Muscle layer of colon (tissue), 2 donors: ENCODE measurements around the gene CLPSL1.

Source experiments
- H3K27ac ChIP-seq: one replicate; pipeline ENCODE4 v1.7.0; 2013; ENCODE audit warnings: low read depth, mild to moderate bottlenecking, low read length, moderate library complexity
- H3K27me3 ChIP-seq, 2 donors: one replicate each; pipeline ENCODE4 v1.7.0; 2013; ENCODE audit warnings: low read length in 2 of 2, mild to moderate bottlenecking in 2 of 2; ENCODE audit not compliant: insufficient read depth in 2 of 2, control insufficient read depth in 1 of 2
- H3K36me3 ChIP-seq: one replicate; pipeline ENCODE4 v1.7.0; 2013; ENCODE audit warnings: mild to moderate bottlenecking, low read length; ENCODE audit not compliant: insufficient read depth
- H3K4me1 ChIP-seq: one replicate; pipeline ENCODE4 v1.7.0; 2013; ENCODE audit warnings: mild to moderate bottlenecking, low read length; ENCODE audit not compliant: insufficient read depth
- H3K4me3 ChIP-seq, 2 donors: one replicate each; pipeline ENCODE4 v1.7.0; 2013; ENCODE audit warnings: low read length in 2 of 2, low read depth in 1 of 2, mild to moderate bottlenecking in 1 of 2, moderate library complexity in 1 of 2
- H3K9ac ChIP-seq: one replicate; pipeline ENCODE4 v1.7.0; 2013; ENCODE audit warnings: low read length
- H3K9me3 ChIP-seq: one replicate; pipeline ENCODE4 v1.7.0; 2013; ENCODE audit warnings: mild to moderate bottlenecking, low read length
- donor health status: abdominal sarcoma.
- donor health status: Adenocarcinoma of cecum.

The CLPSL1 gene

GRCh38 chr6:35833536-35833935 lies 52.7 kb downstream of the CLPSL1 start:
- no peak overlapping the region for H3K4me3 ChIP-seq
- H3K4me1 ChIP-seq = no peaks in the 10 kb centered on the region
- H3K9me3 ChIP-seq = no peaks in the 10 kb centered on the region
- H3K9ac ChIP-seq = no peak overlapping the region
- no peaks in the 10 kb centered on the region for H3K27me3 ChIP-seq
- H3K27ac ChIP-seq = no peak overlapping the region
- peaks cover 9% of the 10 kb centered on the region for H3K36me3 ChIP-seq
